ENCODE data around the gene ACTR1B.
"Not testable (repeated sequence)": the region's sequence is repeated elsewhere in the genome, so short reads cannot be mapped to it uniquely, and the experiment has no call there.

The ACTR1B gene

GRCh38 chr2:97657986-97658690 lies 5.7 kb downstream of the ACTR1B start:
- DNase-seq = no peak

- DNase-seq = no peak
Measured at GRCh38 chr2:97656905-97657587, 6.8 kb downstream of the ACTR1B start.

DNA sequence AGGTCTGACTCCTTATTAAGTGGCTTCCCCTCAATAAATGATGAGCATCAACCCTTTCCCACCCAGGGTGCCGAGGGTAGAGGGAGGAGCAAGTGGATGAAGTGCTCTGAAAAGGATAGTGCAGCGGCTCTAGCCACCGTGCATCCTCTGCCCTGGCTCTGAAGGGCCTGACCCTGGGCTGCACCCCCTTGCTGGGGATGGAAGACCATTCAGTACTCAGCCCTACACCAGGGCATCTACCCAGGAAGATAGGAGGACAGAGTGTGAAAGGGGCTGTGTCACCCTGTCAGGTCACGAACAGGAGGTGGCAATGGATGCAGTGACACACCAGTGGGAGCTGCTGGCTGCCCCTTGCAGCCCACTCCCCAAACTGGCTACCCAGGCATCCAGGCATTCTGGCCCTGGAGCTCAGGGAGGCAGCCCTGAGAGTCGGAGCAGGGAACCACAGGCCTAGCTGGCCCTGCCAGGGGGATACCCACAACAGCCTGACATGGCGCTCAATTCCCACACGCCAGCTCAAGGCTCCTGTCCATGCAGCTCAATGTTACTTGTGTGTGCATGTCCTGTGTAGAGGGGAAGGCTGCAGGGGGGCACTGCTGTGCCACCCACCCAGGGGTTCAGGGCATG lies 7.6 kb downstream of the ACTR1B start:
- DNase-seq = no peak

DNA sequence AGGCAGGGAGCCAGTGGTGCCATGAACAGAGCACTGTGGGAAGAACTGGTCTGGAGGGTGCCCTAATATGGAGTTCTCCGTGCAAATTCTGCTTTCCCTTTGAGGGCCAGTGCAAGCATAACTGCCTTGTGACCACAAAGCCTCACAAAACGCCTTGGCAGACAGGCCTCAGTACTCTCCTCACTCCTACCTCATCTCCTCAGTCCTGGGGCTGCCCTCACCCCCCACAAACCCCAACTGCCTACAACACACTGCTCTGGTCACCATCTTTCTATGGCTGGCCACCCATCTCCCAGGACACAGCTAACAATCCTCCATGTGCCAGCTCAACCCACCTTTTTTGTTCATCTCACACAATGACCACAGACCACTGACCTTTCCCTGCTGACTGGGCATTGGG lies 9.1 kb downstream of the ACTR1B start:
- DNase-seq = no peak

GRCh38 chr2:97654309-97654708 lies 9.5 kb downstream of the ACTR1B start:
- no peak for DNase-seq

GRCh38 chr2:97653874-97654273 lies 10.0 kb downstream of the ACTR1B start:
- no peak for DNase-seq

- DNase-seq = no peak
Measured at GRCh38 chr2:97653473-97653872, 10.4 kb downstream of the ACTR1B start.

DNA sequence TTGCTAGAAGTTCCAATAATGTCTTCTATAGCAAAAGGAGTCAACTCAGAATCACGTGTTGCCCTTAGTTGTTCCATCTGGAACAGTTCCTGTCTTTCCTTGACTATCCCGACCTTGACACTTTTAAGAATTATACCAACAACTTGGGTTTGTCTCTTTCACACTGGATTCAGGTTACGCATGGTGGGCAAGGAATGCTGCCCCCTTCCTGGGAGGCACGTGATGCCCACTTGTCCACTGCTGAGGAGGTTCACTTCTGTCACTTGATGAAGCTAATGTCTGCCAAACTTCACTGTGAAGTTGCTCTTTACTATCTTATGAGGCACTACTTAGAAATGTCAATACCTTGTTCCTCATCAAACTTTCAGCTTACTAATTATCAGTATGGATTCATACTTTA lies 12.7 kb downstream of the ACTR1B start:
- no peak for DNase-seq

DNA sequence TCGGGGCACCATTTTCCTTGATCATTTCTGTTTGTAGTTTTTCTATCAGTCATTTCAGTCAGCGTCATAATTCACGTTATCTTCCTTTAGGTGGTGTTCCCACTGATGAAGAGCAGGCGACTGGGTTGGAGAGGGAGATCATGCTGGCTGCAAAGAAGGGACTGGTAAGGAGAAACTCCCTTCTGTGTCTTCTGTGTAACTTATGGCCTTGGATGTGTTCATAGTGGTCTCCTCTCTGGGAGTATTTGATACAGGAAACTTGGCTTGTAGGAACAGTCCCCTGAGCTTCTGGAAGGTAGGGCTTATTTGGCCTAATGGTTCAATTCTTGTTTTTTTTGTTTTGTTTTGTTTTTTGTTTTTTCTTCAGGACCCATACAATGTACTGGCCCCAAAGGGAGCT lies 16.9 kb downstream of the ACTR1B start:
- DNase-seq = no peak

DNA sequence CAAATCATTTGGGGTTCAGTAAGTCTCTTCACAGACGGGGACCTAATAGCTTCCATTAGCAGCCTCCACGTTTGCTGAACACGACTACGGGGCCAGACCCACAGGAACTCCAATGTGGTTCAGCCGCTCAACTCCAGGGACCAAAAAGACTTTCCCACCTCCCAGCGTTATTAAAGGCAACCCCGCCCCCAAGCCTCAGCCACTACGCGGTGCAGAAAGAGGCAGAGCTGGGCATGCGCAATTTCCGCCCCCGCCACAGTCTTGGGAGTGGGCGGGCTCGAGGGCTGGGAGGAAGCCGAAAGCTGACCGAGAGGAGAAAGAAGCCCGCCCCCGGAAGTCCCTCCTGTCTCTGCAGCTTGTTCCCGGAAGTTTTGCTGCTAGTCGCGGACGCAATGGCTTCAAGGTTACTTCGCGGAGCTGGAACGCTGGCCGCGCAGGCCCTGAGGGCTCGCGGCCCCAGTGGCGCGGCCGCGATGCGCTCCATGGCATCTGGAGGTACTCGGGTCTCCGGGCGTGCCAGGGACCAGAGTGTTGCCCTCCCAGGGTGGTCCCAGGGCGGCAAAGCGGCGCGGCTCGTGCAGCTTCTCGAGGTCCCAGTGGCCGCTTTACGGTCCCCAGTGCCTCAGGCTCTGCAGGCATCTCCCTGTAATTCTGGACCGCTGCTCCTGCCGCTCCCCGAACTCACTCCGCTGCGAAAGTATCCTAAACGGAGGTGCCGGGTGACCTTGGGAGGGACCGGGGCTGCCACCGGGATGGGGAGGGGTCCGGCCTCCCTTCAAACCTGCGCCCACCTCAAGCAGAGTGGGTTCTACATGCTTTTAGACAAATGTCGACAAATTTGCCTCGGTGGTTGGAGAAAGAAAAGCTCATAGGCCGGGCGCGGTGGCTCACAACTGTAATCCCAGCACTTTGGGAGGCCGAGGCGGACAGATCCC lies 17.9 kb downstream of the ACTR1B start, which contains the start of gene COX5B:
COX5B (plus strand) TSS at position 368 of the 935 bp plus-strand sequence; CDS start at position 393, 25 bp downstream.
- DNase-seq = peak; percentile 91

DNA sequence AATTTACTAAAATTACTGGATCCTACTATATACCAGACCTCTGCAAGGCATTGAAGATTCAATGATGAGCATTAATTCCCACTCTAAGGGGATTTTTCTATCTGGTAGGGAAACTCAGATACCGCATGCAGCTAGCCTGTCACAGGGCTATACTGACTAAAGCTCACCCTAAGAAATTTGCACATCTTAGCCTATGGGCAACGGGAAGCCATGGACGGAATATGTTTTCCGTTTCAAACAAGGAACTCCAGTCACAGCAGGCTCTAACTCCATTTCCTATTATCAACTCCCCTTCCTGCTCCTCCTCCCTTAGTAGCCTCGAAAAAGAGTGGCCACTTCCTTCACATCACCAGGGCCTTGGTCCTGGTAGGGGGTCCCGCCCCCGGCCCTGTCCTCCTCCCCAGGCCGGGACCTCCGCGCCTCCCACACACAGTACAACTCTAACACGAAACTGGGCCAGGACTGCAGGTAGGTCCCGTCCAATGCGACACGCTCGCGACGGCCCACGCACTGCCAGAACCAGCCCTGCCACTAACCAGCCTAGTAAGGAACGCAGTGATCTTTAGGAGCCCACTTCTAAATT lies 18.6 kb downstream of the ACTR1B start:
- no peak for DNase-seq

DNA sequence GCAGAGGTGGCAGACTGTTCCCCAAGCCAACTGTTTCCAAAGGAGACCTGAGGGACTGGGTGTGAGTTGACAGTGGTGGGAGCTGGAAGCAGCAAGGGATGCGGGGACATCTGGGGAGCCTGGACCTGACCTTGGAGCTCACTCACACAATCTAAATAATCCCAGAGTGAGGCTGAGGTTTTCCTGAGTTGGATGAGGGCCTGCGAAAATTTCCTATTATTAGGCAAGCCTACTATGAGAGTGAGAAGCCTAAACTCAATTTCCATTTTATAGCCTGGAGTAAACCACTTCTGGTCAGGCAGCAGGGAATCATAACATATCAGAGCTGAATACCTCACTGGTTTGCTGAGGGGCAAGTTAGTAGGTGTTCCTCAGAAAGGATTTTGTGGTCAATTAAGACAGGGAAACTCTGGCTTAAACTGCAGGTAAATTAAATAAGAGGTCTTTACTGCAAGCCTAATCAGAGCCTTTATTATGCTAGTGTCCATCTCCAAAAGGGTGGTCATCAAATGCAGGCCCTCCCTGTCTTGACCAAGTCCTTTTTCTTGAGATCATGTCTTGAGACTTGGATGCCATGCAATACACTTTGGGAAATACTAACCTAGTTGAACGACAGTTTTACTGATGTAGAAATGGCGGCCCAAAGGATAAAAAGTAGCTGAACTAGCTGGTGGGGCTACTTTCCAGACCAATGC lies 19.7 kb downstream of the ACTR1B start:
- no peak for DNase-seq

- not testable (repeated sequence) for DNase-seq
Measured at GRCh38 chr2:97626049-97626430, 37.8 kb downstream of the ACTR1B start.

DNA sequence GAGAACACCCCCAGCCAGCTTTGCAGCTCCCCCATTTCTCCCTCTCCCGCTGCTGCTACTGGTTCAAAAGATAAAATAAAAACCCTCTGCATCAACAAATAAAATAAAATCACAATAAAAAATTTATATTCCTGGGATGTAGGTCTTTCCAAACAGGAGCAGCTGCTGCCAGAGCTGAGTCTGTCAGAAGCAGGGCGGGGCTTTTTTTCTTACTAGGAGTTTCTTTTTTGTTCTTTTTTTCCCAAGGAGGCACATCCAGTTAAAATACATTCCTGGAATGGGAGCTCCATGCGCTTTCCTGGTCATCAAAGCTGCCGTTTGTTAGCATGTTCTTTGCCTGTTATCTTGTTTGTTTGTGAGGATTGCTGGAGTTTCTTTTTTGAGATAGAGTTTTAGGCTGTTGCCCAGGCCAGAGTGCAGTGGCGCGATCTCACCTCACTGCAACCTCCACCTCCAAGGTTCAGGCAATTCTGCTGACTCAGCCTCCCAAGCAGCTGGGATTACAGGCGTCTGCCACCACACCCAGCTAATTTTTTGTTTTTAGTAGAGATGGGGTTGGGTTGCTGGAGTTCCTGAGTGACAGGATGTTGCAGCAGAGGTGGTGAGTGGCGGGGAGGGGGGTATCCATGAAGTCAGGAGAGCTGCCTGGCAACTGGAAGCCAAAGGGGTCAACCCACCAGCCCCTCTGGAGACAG lies 38.3 kb downstream of the ACTR1B start:
- DNase-seq = not testable (repeated sequence)

GRCh38 chr2:97622976-97623375 lies 40.9 kb downstream of the ACTR1B start:
- DNase-seq = not testable (repeated sequence)

DNA sequence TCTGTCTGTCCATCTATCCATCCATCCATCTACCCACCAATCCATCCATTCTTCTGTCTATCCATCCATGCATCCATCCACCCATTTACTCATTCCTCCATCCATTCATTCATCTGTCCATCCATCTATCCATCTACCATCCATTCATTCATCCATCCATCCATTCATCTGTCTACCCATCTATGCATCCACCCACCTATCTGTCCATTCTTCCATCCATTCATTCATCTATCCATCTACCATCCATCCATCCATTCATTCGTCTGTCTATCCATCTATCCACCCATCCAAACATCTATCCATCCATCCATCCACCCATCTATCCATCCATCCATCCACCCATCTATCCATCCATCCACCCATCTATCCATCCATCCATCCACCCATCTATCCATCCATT lies 43.4 kb downstream of the ACTR1B start:
- not testable (repeated sequence) for DNase-seq

DNA sequence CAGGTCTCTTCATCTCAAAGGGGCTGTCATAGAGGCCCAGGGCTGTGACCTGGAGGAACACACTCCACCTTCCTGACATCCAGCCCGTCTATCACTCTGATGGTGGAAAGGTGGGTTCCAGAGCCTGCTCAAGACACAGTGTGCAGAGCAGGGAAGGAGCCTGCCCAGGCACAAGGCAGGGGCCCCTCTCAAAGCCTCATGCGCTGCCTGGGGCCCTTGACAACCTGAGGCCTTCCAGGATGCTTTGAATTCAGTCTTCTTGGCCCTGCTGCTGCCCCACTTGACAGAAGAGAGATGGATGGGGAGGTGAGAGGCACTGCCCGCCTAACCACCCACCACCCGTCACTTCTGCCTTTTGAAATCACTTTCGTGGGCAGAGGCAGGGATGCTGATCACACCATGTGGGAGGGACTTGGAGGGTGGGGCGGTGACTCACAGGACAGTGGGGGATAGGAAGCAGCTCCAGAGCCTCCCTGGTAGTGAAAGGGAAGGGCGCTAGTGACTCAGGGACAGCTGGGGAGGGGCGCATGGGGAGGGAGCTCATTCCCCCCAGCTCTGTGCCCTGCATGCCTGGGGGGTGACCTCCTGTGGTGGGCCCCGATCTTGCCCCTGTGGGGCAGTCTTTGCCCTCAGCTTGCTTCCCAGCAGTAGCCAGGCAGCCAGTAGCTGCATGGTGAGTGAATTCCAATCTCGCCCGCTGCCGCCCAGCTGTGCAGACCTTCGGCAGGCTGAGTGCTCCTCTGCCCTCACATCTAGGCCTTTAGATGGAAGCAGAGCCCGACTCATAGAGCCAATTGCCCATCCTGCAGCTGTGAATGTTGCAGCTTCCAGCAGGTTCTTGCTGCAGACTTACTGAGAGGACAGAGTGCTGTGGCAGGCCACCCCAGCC lies 44.7 kb downstream of the ACTR1B start:
- DNase-seq = not testable (repeated sequence)

- no peak for DNase-seq
Measured at GRCh38 chr2:97617911-97618310, 45.9 kb downstream of the ACTR1B start.

DNA sequence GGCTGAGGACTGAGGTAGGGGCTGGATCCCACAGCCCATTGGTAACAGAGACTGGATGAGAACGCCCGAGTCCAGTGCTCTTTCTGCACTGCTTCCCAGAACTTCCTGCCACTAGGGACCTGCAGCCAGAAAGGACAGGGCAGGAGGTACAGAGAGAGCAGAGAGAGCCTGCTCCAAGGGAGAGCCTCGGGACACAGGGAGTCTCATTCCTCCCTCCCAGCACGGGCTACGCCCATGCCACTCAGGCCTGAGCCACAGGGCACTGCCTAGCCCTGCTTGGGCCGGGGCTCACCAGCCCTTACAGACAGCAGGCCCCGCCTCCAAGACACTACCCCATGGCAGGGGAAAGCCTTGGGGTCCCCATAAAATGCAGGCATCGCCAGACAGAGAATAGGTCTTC lies 48.1 kb downstream of the ACTR1B start:
- DNase-seq = not testable (repeated sequence)

GRCh38 chr2:97611895-97612294 lies 51.9 kb downstream of the ACTR1B start:
- not testable (repeated sequence) for DNase-seq
